Prostate gland (tissue), 2 donors: ENCODE results near the gene SLC16A8.

Experiments
- CTCF ChIP-seq, 4 experiments: fragments of 200-600 bp in 2 of 4; fragments of 450-650 bp in 2 of 4; sonication (generic) in 2 of 4; IDR thresholded peaks; 1 replicate in 3 of 4; 2 replicates in 1 of 4; pipeline ENCODE4 v1.5.1; 2016 to 2019; ENCODE audit warnings: antibody characterized with exemption in 4 of 4, mild to moderate bottlenecking in 2 of 4, moderate library complexity in 2 of 4
- POLR2A ChIP-seq: fragments of 450-650 bp; IDR thresholded peaks from one replicate; pipeline ENCODE4 v1.6.1; 2016; ENCODE audit warnings: antibody characterized with exemption, mild to moderate bottlenecking
- POLR2AphosphoS5 ChIP-seq: sonication (generic); formaldehyde crosslinking; IDR thresholded peaks from one replicate; pipeline ENCODE4 v1.6.1; 2017; ENCODE audit warnings: antibody characterized with exemption

DNA sequence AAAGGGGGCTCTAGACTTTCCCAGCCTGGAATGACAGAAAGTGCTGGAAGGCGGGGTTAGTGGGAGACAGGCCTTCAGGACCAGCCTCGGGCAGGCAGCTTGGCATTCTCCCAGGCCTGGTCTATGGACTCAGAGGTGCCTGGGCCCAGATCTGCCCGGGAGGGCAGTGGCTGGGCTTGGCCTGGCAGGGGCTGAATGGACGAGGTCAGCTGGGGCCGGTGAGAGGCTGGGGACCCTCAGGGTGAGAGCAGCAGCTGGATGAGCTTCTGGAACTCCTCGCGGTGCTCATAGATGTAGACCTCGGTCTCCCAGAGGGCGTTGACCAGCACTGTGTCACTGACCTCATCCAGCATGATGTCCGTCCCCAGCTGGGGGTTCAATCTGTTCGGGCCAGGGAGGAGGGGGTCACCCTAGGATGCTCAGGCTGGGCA, 28.0 kb upstream of the SLC16A8 start:
- no peak for TF ChIP-seq CTCF (IDR thresholded peaks at IDR 0.05)
- TF ChIP-seq POLR2AphosphoS5: no peak
- no peak for TF ChIP-seq POLR2A
